ENCODE data around the gene AXDND1.

DNA sequence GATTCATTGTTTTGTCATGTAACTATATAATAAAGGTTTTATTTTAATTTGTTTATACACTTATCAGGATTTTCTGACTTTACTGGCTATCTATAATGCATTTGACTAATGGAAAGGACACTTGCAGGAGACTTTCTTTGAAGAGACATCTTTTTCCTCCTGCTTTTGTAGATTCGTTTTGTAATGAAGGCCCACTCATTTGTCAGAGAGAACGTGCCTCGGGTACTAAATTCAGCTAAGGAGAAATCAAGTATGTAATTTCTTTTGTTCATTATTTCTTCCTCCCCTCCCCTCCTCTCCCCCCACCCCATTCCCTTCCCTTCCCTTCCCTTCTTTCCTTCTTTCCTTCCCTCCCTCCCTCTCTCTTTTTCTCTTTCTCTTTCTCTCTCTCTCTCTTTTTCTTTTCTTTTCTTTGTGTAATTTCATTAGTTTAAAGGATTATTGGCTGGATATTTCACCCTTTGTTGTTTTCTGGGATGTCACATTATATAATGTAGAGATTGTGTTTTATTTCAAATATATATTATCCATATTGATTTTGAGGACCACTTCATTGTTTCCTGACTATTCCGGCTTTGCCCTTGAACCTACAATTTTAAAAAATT lies 23.7 kb upstream of the AXDND1 start:
- TF ChIP-seq POLR2A (IDR thresholded peaks at IDR 0.05; ENCODE audit: low read depth) (no peak), POLR2AphosphoS5 (IDR thresholded peaks at IDR 0.05) (no peak)
- TF ChIP-seq, protein P1, sequence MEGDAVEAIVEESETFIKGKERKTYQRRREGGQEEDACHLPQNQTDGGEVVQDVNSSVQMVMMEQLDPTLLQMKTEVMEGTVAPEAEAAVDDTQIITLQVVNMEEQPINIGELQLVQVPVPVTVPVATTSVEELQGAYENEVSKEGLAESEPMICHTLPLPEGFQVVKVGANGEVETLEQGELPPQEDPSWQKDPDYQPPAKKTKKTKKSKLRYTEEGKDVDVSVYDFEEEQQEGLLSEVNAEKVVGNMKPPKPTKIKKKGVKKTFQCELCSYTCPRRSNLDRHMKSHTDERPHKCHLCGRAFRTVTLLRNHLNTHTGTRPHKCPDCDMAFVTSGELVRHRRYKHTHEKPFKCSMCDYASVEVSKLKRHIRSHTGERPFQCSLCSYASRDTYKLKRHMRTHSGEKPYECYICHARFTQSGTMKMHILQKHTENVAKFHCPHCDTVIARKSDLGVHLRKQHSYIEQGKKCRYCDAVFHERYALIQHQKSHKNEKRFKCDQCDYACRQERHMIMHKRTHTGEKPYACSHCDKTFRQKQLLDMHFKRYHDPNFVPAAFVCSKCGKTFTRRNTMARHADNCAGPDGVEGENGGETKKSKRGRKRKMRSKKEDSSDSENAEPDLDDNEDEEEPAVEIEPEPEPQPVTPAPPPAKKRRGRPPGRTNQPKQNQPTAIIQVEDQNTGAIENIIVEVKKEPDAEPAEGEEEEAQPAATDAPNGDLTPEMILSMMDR (IDR thresholded peaks at IDR 0.05): no peak

All from esophagus muscularis mucosa (tissue), 3 donors.